WERI-Rb-1 (cell line): ENCODE measurements around the gene MESD.
A peak's percentile ranks its signal among the peaks of the same experiment; 100 is the strongest.

Experiments used
- DNase-seq: peaks from one replicate; pipeline ENCODE4 v3.0.0-alpha.2; 2020
- H3K27ac ChIP-seq: fragments of 250-450 bp; sonication (Bioruptor Pico); 2 replicates; pipeline ENCODE4 v1.5.1; 2020; ENCODE audit warnings: mild to moderate bottlenecking, moderate library complexity
- H3K27me3 ChIP-seq: fragments of 250-450 bp; sonication (Bioruptor Pico); 2 replicates; pipeline ENCODE4 v1.5.1; 2021; ENCODE audit warnings: mild to moderate bottlenecking, low read depth, moderate library complexity; ENCODE audit not compliant: insufficient read depth, severe bottlenecking
- H3K36me3 ChIP-seq: fragments of 250-450 bp; sonication (Bioruptor Pico); 2 replicates; pipeline ENCODE4 v1.5.1; 2020; ENCODE audit warnings: mild to moderate bottlenecking, moderate library complexity
- H3K4me3 ChIP-seq: 2 replicates; pipeline ENCODE4 v1.5.1; 2011; ENCODE audit warnings: low read depth, mild to moderate bottlenecking, control low read depth, low read length
- H3K9me3 ChIP-seq: fragments of 250-450 bp; sonication (Bioruptor Pico); 2 replicates; pipeline ENCODE4 v1.5.1; 2021; ENCODE audit warnings: mild to moderate bottlenecking, moderate library complexity; ENCODE audit not compliant: severe bottlenecking
- CTCF ChIP-seq: IDR thresholded peaks from 2 replicates; pipeline ENCODE4 v1.5.1; 2011; ENCODE audit warnings: low read depth, mild to moderate bottlenecking, control low read depth, inconsistent platforms, low read length

MESD gene

GRCh38 chr15:80992006-80992405 is 2.4 kb upstream of the MESD start:
- TF ChIP-seq CTCF = no peak
- Histone ChIP-seq H3K27ac (no peak overlapping the region), H3K27me3 (no peaks in the 10 kb centered on the region), H3K4me3 (no peak overlapping the region), H3K36me3 (peaks cover 1% of the 10 kb centered on the region), H3K9me3 (no peaks in the 10 kb centered on the region)
- DNase-seq = no peak

GRCh38 chr15:80991421-80991820 is 1.8 kb upstream of the MESD start:
- Histone ChIP-seq H3K4me3 (no peak overlapping the region), H3K36me3 (peaks cover 2% of the 10 kb centered on the region), H3K9me3 (no peaks in the 10 kb centered on the region), H3K27me3 (no peaks in the 10 kb centered on the region), H3K27ac (no peak overlapping the region)
- DNase-seq = no peak
- TF ChIP-seq CTCF = no peak

GRCh38 chr15:80990955-80991354 is 1.3 kb upstream of the MESD start:
- no peak for DNase-seq
- Histone ChIP-seq H3K9me3 (no peaks in the 10 kb centered on the region), H3K4me3 (no peak overlapping the region), H3K27ac (no peak overlapping the region), H3K27me3 (no peaks in the 10 kb centered on the region), H3K36me3 (peaks cover 2% of the 10 kb centered on the region)
- TF ChIP-seq CTCF = no peak

- peak overlapping the region; percentile 95 for H3K27ac ChIP-seq
- TF ChIP-seq CTCF = no peak
- no peaks in the 10 kb centered on the region for H3K9me3 ChIP-seq
- H3K27me3 ChIP-seq = no peaks in the 10 kb centered on the region
- H3K36me3 ChIP-seq = peaks cover 12% of the 10 kb centered on the region
- no peak for DNase-seq
- H3K4me3 ChIP-seq = peak overlapping the region; percentile 79
Observed at GRCh38 chr15:80989081-80989517, 520 bp downstream of the MESD start.

GRCh38 chr15:80988148-80988796 is 1.3 kb downstream of the MESD start:
- Histone ChIP-seq H3K9me3 (no peaks in the 10 kb centered on the region), H3K27me3 (no peaks in the 10 kb centered on the region), H3K4me3 (peak overlapping the region; percentile 79), H3K27ac (no peak overlapping the region), H3K36me3 (peaks cover 12% of the 10 kb centered on the region)
- TF ChIP-seq CTCF = no peak
- DNase-seq = no peak

- no peak overlapping the region for H3K27ac ChIP-seq
- H3K36me3 ChIP-seq = peaks cover 24% of the 10 kb centered on the region
- no peak for DNase-seq
- H3K4me3 ChIP-seq = no peak overlapping the region
- TF ChIP-seq CTCF = no peak
- no peaks in the 10 kb centered on the region for H3K27me3 ChIP-seq
- H3K9me3 ChIP-seq = no peaks in the 10 kb centered on the region
Observed at GRCh38 chr15:80986487-80986886, 3.1 kb downstream of the MESD start.
